ENCODE data around the gene AGMO. TPM values are rescaled to one million over a fixed set of nuclear protein-coding genes. Genes with fewer than 3 reads are reported as not detected.

Gene AGMO
- total and polyA plus RNA-seq, 2 donors (not counting 1 experiment from before 2014, with no cell fraction given) = not detected

GRCh38 chr7:15471669-15471950, 90.2 kb downstream of the AGMO start:
- H3K27me3 ChIP-seq (replicated peaks in 1 of 4; ENCODE audit: control extremely low read depth in 1 of 4, control insufficient read depth in 3 of 4, insufficient read depth in 4 of 4, low read length in 3 of 4) = no peaks in the 10 kb centered on the region
- POLR2A ChIA-PET = no interaction called here
- Mint-ChIP-seq H3K27ac (no peak overlapping the region), H3K27me3 (no peaks in the 10 kb centered on the region), H3K4me3 (no peak overlapping the region), H3K4me1 (no peaks in the 10 kb centered on the region), H3K9me3 (ENCODE audit: insufficient read depth) (no peaks in the 10 kb centered on the region)
- no peaks in the 10 kb centered on the region for H3K79me2 ChIP-seq (ENCODE audit: control insufficient read depth, insufficient read depth, low read length)
- no peak for TF ChIP-seq CTCF (IDR thresholded peaks at IDR 0.05)
- no peak for TF ChIP-seq EZH2 (IDR thresholded peaks at IDR 0.05; ENCODE audit: borderline replicate concordance, insufficient read depth, low read depth, low read length, poor library complexity, severe bottlenecking)
- H3K9me3 ChIP-seq (ENCODE audit: control extremely low read depth in 1 of 3, control insufficient read depth in 2 of 3, insufficient read depth in 1 of 3, low read length in 2 of 3) = no peaks in the 10 kb centered on the region
- no peak overlapping the region for H3K27ac ChIP-seq (ENCODE audit: low read length in 2 of 2)
- H3K4me1 ChIP-seq (ENCODE audit: control insufficient read depth in 2 of 2, insufficient read depth in 2 of 2, low read length in 2 of 2) = no peaks in the 10 kb centered on the region
- intact Hi-C loops (cut with micrococcal nuclease) = no loop called here
- DNase-seq (no peak), ATAC-seq (ENCODE audit: low read depth) (no peak)
- CTCF ChIA-PET = no interaction called here
- H4K20me1 ChIP-seq (ENCODE audit: control insufficient read depth, insufficient read depth, low read length, poor library complexity, severe bottlenecking) = no peaks in the 10 kb centered on the region
- H3K4me3 ChIP-seq (ENCODE audit: control extremely low read depth in 1 of 5, extremely low read depth in 1 of 5, insufficient read depth in 1 of 5, low read depth in 2 of 5, low read length in 4 of 5) = no peak overlapping the region
- no peak overlapping the region for H2AFZ ChIP-seq (ENCODE audit: insufficient read depth, low read depth, low read length, poor library complexity, severe bottlenecking)
- no peak overlapping the region for H3K4me2 ChIP-seq (replicated peaks; ENCODE audit: low read depth, low read length, poor library complexity, severe bottlenecking)
- H3K36me3 ChIP-seq (replicated peaks in 1 of 2; ENCODE audit: control extremely low read depth in 1 of 2, control insufficient read depth in 1 of 2, extremely low read depth in 1 of 2, insufficient read depth in 2 of 2, low read length in 1 of 2) = no peaks in the 10 kb centered on the region
- no peak overlapping the region for H3K9ac ChIP-seq (ENCODE audit: low read length)

GRCh38 chr7:15470825-15471668, 90.8 kb downstream of the AGMO start:
- Mint-ChIP-seq H3K27me3 (no peaks in the 10 kb centered on the region), H3K27ac (no peak overlapping the region), H3K4me1 (no peaks in the 10 kb centered on the region), H3K4me3 (no peak overlapping the region), H3K9me3 (ENCODE audit: insufficient read depth) (no peaks in the 10 kb centered on the region)
- no peak overlapping the region for H3K9ac ChIP-seq (ENCODE audit: low read length)
- no peaks in the 10 kb centered on the region for H3K27me3 ChIP-seq (replicated peaks in 1 of 4; ENCODE audit: control extremely low read depth in 1 of 4, control insufficient read depth in 3 of 4, insufficient read depth in 4 of 4, low read length in 3 of 4)
- ChIA-PET CTCF (no interaction called here), POLR2A (no interaction called here)
- no peak for DNase-seq
- no peak for ATAC-seq (ENCODE audit: low read depth)
- H4K20me1 ChIP-seq (ENCODE audit: control insufficient read depth, insufficient read depth, low read length, poor library complexity, severe bottlenecking) = no peaks in the 10 kb centered on the region
- no peak overlapping the region for H3K4me2 ChIP-seq (replicated peaks; ENCODE audit: low read depth, low read length, poor library complexity, severe bottlenecking)
- WGBS (ENCODE audit: insufficient coverage) = no CpG with 5 or more reads among the region's 1 CpG
- TF ChIP-seq EZH2 (IDR thresholded peaks at IDR 0.05; ENCODE audit: borderline replicate concordance, insufficient read depth, low read depth, low read length, poor library complexity, severe bottlenecking) (no peak), CTCF (IDR thresholded peaks at IDR 0.05) (no peak)
- no peak overlapping the region for H2AFZ ChIP-seq (ENCODE audit: insufficient read depth, low read depth, low read length, poor library complexity, severe bottlenecking)
- no peaks in the 10 kb centered on the region for H3K4me1 ChIP-seq (ENCODE audit: control insufficient read depth in 2 of 2, insufficient read depth in 2 of 2, low read length in 2 of 2)
- intact Hi-C loops (cut with micrococcal nuclease) = no loop called here
- H3K79me2 ChIP-seq (ENCODE audit: control insufficient read depth, insufficient read depth, low read length) = no peaks in the 10 kb centered on the region
- no peak overlapping the region for H3K4me3 ChIP-seq (ENCODE audit: control extremely low read depth in 1 of 5, extremely low read depth in 1 of 5, insufficient read depth in 1 of 5, low read depth in 2 of 5, low read length in 4 of 5)
- no peak overlapping the region for H3K27ac ChIP-seq (ENCODE audit: low read length in 2 of 2)
- H3K9me3 ChIP-seq (ENCODE audit: control extremely low read depth in 1 of 3, control insufficient read depth in 2 of 3, insufficient read depth in 1 of 3, low read length in 2 of 3) = no peaks in the 10 kb centered on the region
- H3K36me3 ChIP-seq (replicated peaks in 1 of 2; ENCODE audit: control extremely low read depth in 1 of 2, control insufficient read depth in 1 of 2, extremely low read depth in 1 of 2, insufficient read depth in 2 of 2, low read length in 1 of 2) = no peaks in the 10 kb centered on the region

Data from B cell (primary cell).